ENCODE measurements around the gene FEN1. TPM values are rescaled to one million over a fixed set of nuclear protein-coding genes. Genes with fewer than 3 reads are reported as not detected.

The FEN1 gene
- total RNA-seq, 1 donor: 9.0 TPM

DNA sequence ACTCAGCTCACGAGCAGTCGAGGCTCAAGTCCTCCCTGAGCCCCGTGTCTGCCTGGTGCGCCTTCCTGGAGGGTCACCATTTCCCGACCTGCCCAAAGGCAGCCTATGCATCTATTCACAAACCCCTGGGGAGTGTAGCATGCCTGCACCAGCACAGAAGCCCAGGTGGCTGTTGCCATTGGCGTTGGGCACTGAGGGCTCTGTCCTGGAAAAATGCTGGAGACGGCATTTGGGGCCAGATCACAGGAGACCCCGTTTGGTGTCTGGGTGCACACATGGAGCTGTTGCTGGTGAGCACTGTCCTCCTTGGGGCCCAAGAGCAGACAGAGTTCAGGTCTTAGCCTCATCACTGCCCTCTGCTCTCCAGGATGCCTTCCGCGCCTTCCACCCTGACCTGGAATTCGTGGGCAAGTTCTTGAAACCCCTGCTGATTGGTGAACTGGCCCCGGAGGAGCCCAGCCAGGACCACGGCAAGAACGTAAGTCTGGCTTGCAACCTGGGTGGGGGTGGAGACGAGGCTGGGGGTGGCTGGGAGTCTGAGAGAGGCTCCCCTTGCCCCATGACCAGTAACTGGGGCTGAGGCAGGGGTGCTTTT, 44.8 kb downstream of the FEN1 start:
- H3K36me3 ChIP-seq (ENCODE audit: insufficient read depth, low read length): peaks cover 22% of the 10 kb centered on the region
- no peak overlapping the region for H2AFZ ChIP-seq (ENCODE audit: low read length)
- no peaks in the 10 kb centered on the region for H3K9me3 ChIP-seq (ENCODE audit: low read depth, low read length)
- H3K27ac ChIP-seq (ENCODE audit: low read depth, low read length): no peak overlapping the region
- H3K4me2 ChIP-seq (ENCODE audit: insufficient read depth, low read length): no peak overlapping the region
- no peak for DNase-seq (ENCODE audit: insufficient read length, low spot score, missing footprints)
- TF ChIP-seq, protein P1, sequence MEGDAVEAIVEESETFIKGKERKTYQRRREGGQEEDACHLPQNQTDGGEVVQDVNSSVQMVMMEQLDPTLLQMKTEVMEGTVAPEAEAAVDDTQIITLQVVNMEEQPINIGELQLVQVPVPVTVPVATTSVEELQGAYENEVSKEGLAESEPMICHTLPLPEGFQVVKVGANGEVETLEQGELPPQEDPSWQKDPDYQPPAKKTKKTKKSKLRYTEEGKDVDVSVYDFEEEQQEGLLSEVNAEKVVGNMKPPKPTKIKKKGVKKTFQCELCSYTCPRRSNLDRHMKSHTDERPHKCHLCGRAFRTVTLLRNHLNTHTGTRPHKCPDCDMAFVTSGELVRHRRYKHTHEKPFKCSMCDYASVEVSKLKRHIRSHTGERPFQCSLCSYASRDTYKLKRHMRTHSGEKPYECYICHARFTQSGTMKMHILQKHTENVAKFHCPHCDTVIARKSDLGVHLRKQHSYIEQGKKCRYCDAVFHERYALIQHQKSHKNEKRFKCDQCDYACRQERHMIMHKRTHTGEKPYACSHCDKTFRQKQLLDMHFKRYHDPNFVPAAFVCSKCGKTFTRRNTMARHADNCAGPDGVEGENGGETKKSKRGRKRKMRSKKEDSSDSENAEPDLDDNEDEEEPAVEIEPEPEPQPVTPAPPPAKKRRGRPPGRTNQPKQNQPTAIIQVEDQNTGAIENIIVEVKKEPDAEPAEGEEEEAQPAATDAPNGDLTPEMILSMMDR (IDR thresholded peaks at IDR 0.05; ENCODE audit: extremely low read depth, low read depth, low read length): no peak
- no peak overlapping the region for H3K4me3 ChIP-seq (ENCODE audit: insufficient read depth, low read length)
- peaks cover 13% of the 10 kb centered on the region for H3K79me2 ChIP-seq (ENCODE audit: insufficient read depth, low read length)
- peaks cover 6% of the 10 kb centered on the region for H4K20me1 ChIP-seq (ENCODE audit: insufficient read depth, low read length)
- peaks cover 4% of the 10 kb centered on the region for H3K4me1 ChIP-seq (ENCODE audit: insufficient read depth, low read length)
- H3K27me3 ChIP-seq (ENCODE audit: insufficient read depth, low read length): no peaks in the 10 kb centered on the region

DNA sequence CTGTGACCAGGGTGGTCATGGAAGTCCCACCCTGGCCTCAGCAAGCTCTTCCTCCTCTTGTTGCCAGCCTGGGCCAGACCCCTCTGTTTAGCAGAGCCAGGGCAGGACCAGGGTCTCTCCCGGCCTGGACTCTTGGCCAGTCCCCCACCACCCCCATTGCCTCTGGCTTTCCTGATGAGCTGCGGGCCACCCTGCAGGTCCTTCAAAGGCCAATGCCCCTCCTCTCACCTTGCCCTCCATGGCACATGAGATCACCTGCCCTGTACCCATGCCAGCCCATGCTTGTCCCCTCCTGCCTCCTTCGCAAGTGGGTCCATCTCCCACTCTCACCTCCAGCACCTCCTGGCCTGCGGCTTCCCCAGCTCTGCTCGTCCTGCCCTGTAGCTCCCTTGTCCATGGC, 45.8 kb downstream of the FEN1 start:
- Histone ChIP-seq H4K20me1 (ENCODE audit: insufficient read depth, low read length) (peaks cover 6% of the 10 kb centered on the region), H3K27me3 (ENCODE audit: insufficient read depth, low read length) (no peaks in the 10 kb centered on the region), H3K36me3 (ENCODE audit: insufficient read depth, low read length) (peaks cover 22% of the 10 kb centered on the region), H3K4me1 (ENCODE audit: insufficient read depth, low read length) (peaks cover 4% of the 10 kb centered on the region), H3K9me3 (ENCODE audit: low read depth, low read length) (no peaks in the 10 kb centered on the region), H3K79me2 (ENCODE audit: insufficient read depth, low read length) (peaks cover 4% of the 10 kb centered on the region), H3K4me2 (ENCODE audit: insufficient read depth, low read length) (no peak overlapping the region), H3K4me3 (ENCODE audit: insufficient read depth, low read length) (no peak overlapping the region), H3K27ac (ENCODE audit: low read depth, low read length) (no peak overlapping the region), H2AFZ (ENCODE audit: low read length) (no peak overlapping the region)
- TF ChIP-seq, protein P1 (IDR thresholded peaks at IDR 0.05; ENCODE audit: extremely low read depth, low read depth, low read length): no peak
- DNase-seq (ENCODE audit: insufficient read length, low spot score, missing footprints): no peak

DNA sequence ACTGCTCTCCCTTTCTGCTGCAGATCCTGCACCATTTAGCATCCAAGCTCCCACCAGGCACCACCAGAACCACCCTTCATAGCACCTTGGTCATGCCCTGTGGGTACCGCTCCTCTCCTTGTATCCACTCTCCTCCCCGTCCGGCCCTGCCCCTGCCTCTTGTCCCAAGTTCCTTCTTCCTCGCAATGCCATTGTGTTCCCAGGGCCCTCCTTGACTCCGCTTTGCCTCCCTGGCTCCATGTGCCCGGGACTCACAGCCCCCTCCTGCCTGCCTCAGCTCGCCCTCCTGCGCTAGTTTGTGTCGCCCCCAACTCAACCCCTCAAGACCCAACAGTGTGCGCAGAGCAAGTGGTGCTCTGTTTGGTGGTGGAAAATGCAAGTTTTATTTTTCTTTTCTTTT, 46.2 kb downstream of the FEN1 start:
- Histone ChIP-seq H3K4me2 (ENCODE audit: insufficient read depth, low read length) (no peak overlapping the region), H4K20me1 (ENCODE audit: insufficient read depth, low read length) (peaks cover 3% of the 10 kb centered on the region), H3K9me3 (ENCODE audit: low read depth, low read length) (no peaks in the 10 kb centered on the region), H3K27ac (ENCODE audit: low read depth, low read length) (no peak overlapping the region), H3K36me3 (ENCODE audit: insufficient read depth, low read length) (peaks cover 22% of the 10 kb centered on the region), H3K4me3 (ENCODE audit: insufficient read depth, low read length) (no peak overlapping the region), H3K27me3 (ENCODE audit: insufficient read depth, low read length) (no peaks in the 10 kb centered on the region), H3K4me1 (ENCODE audit: insufficient read depth, low read length) (peaks cover 4% of the 10 kb centered on the region), H2AFZ (ENCODE audit: low read length) (no peak overlapping the region), H3K79me2 (ENCODE audit: insufficient read depth, low read length) (peaks cover 2% of the 10 kb centered on the region)
- DNase-seq (ENCODE audit: insufficient read length, low spot score, missing footprints): no peak
- TF ChIP-seq, protein P1 (IDR thresholded peaks at IDR 0.05; ENCODE audit: extremely low read depth, low read depth, low read length): no peak

DNA sequence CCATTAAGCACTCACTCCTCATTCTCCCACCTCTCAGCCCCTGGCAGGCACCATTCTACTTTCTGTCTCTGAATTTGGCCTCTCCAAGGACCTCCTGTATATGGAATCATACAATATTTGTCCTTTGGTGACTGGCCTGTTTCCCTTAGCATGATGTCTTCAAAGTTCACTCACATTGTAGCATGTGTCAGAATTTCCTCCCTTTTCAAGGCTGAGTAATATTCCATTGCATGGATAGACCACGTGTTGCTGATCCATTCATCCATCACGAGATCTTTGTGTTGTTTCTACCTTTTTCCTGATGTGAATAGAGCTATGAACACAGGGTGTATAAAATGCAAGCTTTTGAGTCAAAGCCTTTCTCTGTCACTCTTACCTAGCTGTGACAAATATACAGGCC, 47.0 kb downstream of the FEN1 start:
- no peak for DNase-seq (ENCODE audit: insufficient read length, low spot score, missing footprints)
- H3K79me2 ChIP-seq (ENCODE audit: insufficient read depth, low read length): peaks cover 2% of the 10 kb centered on the region
- H3K36me3 ChIP-seq (ENCODE audit: insufficient read depth, low read length): peaks cover 22% of the 10 kb centered on the region
- no peak overlapping the region for H3K4me2 ChIP-seq (ENCODE audit: insufficient read depth, low read length)
- no peak overlapping the region for H3K4me3 ChIP-seq (ENCODE audit: insufficient read depth, low read length)
- H2AFZ ChIP-seq (ENCODE audit: low read length): no peak overlapping the region
- peaks cover 4% of the 10 kb centered on the region for H3K4me1 ChIP-seq (ENCODE audit: insufficient read depth, low read length)
- H3K9me3 ChIP-seq (ENCODE audit: low read depth, low read length): no peaks in the 10 kb centered on the region
- TF ChIP-seq, protein P1 (IDR thresholded peaks at IDR 0.05; ENCODE audit: extremely low read depth, low read depth, low read length): no peak
- H3K27ac ChIP-seq (ENCODE audit: low read depth, low read length): no peak overlapping the region
- H3K27me3 ChIP-seq (ENCODE audit: insufficient read depth, low read length): no peaks in the 10 kb centered on the region
- H4K20me1 ChIP-seq (ENCODE audit: insufficient read depth, low read length): no peaks in the 10 kb centered on the region
